NCI-H187 (cell line): ENCODE measurements around the gene LAMP5.

Experiments
- DNase-seq, 2 experiments: peaks; one replicate each; lab custom pipeline; 2025; lab: John Stamatoyannopoulos, UW

LAMP5 gene

DNA sequence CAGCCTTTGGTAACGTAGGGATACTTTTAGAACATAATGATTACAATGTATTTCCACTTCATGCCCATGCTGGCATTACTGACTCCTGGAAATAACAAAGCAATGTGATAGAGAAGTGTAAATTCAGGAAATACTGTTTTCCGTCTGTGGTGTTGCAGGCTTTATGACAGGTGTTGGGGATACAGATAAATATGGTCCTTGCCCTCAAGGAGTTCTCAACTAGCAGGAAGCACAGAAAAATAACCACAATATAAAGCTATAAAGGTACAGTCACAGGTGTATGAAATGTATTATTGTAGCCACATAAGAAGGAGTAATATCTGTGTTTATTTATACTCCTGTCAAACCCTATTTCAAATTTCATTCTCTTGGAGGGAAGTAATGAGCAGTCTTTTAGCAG lies 12.9 kb upstream of the LAMP5 start:
- no peak for DNase-seq

DNA sequence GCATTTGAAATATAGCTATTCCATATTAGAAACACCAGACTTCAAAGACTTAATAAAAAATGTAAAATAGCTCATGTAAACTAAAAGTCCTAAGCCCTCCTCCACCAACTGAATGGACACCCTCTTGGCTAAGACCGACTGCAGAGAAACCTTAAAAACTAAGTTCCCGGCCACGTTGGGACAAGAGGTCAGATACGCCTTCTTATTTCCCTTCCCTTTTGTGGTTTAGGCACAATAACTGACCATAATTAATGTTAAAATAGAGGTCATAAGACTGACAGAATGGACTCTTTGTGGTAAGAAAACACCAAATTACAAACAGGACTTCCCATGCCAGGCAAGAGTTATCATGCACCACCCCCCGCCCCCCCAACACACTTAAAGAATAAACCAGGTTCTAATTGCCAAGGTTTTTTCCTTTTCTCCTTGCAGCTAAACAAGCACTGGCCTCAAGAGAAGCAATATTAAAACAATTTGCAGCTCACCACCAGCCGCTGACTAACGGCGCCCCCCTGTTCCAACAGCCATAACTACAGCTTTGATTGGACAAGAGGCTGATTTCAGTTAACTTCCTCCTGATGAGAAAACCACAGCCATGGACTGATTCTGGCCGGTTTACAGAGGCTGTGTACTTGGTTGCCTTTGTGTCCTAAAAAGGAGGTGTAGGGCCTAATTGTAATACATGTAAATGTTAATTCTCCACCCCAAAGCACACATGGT lies 10.7 kb upstream of the LAMP5 start:
- no peak for DNase-seq

DNA sequence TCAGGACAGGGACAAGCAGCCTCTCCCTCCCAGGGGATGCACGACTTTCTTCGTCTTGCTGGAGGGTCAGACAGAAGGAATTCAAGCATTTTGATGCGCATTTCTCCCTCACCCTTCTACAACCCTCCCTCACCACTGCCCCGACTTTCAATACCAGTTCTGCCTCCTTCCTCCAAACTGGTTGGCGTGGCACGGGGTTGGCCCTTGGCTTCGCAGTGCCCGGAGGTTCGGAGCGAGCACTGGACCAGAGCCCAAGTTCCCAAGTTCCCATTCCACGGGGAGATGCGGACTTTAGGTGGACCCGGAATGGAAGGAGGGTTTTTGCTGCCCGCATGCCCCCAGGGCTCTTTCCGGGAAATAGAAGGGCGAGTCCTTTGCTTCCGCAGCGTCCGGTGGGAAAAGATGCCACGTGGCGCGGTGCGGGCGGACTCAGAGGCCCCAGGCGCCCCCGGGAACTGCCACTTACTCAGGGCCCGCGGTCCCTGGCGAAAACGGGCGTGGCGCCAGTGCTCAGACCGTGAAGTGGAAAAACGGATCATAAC lies 8.0 kb upstream of the LAMP5 start:
- no peak for DNase-seq

DNA sequence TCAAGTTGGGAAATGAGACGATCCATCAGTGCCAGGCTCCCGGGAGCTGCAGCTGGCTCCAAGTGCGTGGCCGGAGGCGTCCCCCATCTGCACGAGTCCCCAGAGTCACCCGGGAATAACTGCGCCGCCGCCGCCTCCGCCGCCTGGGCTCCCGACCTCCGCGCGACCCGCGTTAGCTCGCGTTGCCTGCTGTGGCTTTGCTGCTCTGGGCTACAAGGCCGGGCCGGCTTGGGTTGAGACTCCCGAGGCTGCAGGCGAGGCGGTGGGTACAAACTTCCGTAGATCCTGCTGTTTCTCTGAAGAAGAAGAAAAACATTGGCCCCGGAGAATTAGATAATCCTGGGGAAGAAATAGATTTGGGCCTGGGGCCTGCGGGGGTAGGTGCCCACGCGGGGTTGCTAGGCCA lies 7.4 kb upstream of the LAMP5 start:
- DNase-seq = no peak

DNA sequence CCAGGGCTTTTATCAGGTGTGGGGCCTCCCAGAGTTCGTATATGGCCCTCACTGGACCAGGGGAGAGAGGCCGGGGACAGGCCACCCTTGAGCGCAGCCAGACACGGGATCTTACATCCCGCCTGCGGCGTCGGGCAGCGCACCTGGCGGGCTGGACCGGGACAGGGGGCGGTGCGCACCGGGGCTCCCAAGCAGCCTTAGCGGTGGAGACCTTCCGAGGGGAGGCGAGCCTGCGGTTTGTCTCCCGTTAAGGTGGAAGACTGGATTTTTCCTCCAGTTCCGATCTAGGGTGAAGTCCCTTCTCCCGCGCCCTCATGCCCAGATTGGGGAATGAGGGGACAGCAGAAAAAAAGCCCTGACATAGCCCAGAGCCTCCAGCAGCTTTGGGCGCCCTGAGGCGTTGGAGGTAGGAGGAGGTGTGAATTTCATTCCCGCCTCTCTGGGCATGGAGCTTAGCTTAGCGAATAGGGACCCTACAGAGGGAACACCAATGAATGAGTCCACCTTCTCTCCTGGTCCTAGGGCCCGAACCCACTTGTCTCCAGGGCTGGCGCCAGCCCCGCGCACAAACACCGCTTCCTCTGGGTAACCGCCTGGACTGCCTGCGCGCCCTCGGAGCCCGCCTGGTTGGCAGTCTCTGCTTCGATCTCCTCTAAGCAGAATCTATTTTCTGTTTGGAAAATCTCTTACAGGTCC lies 6.7 kb upstream of the LAMP5 start:
- no peak for DNase-seq

DNA sequence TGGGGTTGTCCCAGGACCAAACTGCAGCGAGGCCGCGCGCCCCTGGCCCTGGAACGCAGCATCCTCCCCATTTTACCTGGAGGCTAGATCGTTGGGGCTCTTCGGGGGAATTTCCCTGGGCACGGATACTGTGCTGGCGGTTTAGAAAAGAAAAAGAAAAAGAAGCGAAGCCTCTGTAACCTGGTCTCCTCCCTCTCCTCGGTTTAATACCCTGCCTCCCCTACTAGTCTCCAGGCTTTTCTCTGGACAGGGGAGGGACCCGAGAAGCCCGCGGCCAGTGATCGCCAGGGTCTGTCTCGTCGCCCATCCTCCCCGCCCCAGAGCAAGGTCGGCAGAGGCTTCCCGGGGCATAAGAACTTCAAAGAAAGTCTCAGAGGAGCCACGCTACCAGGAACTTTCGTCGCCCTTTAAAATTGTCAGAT lies 6.1 kb upstream of the LAMP5 start:
- no peak for DNase-seq

DNA sequence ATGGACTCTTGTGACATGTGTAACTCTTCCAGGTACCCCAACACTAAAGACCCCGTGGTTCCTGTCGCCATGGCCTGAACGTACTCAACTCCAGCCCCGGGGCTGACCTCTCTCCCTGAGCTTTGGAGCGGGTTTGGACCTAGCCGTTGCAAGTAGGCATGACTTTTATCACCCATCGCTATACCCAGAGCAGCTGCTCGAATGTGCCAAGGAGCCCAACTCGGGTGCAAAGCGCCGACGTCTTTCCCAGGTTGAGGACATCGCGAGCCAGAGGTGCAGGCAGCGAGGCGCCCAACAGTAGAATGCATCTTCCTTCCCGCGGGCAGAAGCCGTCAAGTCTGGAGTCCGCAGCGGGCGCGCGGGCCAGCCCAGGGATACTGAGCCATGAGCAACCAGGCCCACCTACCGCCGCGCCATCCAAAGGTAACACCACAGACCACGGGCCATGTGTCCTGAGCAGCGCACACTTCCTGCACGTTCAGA lies 5.7 kb upstream of the LAMP5 start:
- no peak for DNase-seq

DNA sequence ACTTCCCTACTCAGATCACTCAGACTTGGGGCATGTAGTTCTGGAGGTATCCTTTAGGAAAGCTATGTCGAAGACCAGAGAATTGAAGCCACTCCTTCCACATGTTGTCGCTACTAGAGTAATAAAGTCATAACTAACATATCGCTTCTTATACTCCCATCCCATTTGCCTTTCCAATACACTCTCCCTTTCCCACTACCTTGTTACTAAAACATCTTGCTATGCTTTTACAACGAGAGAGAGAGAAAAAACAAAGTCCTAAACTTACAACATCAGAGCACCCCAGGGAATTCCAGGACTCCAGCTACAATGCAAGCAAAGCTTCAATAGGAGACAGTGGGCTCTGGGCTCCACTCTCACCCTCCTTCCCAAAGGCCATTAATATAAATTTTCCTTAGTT lies 5.1 kb upstream of the LAMP5 start:
- no peak for DNase-seq

DNA sequence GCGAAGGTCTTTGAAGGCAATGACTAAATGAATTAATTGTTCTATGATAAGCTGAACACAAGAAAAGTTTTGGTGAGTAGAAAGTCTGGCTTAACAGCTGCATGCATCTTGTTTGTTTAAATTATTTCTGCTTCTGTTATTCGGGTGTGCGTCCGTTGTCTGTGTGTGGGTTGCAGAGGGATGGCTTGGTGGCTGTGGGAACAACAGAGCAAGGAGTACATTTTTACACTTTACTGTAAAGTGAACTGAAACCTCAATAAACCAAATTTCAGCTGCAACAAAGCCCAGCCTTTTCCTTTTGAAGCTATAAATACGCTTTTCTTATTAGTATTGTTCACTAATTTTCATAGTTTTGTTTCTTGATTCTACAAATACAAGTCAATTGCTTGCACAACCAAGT lies 3.5 kb upstream of the LAMP5 start:
- no peak for DNase-seq

DNA sequence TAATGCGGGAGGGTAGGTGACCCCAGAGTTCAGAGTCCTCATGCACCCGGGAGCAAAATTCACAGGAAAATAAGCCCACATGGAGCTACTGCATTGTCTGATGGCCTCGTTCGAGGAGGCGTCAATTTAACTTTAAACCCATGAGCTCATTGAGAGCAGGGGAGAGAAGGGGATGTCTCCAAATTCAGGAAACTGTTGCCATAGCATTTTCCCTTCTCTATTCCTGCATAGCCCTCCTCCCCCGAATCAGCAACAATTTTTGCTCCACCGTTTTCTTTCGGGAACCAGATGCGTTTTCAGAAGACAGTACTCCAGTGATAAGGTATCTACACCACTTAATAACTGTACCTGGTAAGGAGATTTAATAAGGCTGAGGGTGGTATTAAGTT lies 324 bp upstream of the LAMP5 start:
- DNase-seq = no peak

DNA sequence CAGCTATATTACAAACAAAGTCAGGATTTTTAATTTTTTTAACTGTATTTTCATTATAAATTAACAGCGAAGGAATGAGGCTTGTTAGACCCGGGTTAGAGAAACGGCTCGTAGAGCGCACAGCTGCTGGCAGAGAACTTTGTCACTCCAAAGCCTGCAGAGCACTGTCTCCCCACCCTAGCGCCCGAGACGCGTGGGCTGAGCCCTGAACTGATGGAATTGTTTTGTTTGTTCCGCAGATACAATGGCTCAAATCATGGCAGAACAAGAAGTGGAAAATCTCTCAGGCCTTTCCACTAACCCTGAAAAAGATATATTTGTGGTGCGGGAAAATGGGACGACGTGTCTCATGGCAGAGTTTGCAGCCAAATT lies 810 bp downstream of the LAMP5 start:
- no peak for DNase-seq

DNA sequence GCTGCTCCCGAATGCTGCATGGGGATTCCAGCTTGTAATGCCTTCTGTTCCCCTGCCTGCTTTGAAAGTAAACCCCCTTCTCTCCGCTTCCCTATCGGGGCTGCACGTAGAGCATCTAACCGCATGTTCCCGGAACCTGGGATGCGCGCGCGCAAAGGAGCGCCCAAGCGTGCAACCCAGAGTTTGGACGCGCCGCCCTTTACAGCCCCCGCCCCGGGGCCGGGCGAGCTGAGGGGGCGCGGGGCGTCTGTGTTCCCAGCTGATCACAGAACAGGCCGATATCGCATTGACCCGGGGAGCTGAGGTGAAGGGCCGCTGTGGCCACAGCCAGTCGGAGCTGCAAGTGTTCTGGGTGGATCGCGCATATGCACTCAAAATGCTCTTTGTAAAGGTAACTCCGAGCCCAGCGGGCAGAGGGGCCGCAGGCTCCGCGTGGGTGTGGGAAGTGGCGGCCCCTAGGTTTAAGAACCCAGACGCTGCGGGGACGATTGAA lies 1.4 kb downstream of the LAMP5 start:
- DNase-seq = no peak

DNA sequence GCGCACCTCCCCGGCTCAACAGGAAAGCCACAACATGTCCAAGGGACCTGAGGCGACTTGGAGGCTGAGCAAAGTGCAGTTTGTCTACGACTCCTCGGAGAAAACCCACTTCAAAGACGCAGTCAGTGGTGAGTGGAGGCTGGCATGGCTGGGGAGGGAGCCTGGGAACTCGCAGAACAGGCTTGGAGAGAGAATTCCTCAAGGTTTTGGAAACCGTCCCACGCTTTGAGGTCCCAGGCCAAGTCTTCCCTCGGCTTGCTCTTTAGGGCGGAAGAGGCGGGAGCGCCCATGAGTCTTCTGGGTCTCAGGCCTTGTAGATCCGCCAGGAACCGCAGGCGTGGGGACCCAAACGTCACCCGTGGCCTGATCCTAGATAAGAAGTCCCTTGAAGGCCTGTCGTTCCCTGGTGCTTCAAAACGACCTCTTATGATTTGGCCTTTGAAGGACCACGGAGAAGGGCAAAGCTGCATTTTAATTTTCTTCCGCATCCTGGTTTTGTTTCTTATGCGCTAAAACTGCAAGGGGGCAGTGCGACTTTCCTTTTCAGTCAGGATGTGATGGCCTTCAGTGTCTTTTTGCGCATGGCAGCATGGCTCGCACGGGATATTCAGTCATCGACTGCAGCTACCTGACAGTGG lies 2.0 kb downstream of the LAMP5 start:
- DNase-seq = no peak

DNA sequence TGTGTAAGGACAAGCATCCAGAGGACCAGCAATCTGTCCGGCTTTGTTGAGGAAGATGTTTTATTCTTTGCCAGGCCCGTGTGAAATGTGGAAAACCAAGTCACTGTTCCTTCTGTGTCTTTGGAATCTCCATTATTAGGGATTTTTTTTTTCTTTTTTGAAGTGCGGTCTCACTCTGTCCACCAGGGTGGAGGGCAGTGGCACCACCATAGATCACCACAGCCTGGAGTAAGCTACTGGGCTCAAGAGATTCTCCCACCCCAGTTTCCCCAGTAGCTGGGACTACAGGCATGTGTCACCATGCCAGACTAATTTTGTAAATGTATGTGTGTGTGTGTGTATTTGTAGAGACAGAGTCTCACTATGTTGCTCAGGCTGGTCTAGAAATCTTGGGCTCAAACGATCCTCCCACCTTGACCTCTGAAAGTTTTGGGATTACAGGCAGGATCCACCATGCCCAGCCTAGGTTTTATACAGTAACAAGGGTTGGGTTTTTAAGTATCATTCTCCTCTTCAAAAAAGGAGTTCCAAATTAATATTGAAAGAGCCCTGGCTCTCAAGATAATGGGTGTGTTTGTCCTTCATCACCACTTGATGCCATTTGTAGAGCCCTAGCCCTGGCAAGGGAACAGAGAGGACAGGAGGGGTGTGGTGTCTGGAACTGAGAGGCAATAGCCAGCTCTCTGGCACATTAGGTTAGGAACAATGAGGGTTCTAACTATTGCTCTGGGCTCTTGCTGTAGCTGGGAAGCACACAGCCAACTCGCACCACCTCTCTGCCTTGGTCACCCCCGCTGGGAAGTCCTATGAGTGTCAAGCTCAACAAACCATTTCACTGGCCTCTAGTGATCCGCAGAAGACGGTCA lies 3.1 kb downstream of the LAMP5 start:
- DNase-seq = no peak

DNA sequence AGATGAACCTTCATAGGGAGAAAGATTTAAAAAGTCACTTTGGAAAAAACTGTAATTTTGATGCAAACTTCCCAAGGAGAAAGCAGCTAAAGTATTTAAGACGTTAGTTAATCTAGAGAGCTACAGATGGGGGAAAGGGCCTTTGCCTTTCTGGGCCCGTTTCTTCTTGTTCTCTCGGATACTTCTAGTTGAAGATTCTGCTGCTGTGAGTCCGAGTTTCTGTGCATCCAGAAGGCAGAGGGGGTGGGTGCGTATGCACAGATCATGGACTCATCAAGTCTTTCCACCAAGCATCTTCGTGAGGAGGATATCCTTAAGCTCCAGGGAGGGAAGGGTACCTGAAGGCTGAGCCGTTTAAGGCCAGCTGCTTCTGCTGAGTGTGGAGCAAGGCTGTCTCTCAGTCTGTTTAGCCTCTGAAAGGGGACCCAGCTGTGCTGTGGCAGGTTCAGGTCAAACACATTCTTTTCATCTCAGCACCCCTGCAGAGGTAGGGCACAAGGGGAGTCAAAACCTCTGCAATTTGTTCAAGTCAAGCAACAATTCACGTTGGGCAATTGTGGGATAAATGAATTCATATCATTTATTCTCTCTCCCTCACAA lies 4.3 kb downstream of the LAMP5 start:
- no peak for DNase-seq

DNA sequence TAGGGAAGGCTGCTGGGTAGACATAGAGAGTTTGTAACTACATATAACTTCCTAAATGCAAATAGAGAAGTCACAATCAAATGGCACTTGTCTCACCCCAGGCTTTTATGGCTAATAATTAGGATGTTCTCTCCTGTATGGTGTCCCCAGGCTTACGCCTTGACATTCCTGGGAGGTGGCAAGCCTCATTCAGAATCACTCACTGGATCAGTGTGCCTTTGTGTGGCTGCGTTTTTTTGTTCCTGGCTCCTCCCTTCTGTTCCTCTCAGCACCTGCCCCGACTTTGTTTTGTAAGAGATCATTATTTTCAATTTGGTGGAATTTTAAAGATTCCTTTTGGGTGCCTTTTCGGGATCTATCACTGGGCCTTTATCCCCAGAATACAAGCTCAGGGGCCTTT lies 5.7 kb downstream of the LAMP5 start:
- DNase-seq = no peak

DNA sequence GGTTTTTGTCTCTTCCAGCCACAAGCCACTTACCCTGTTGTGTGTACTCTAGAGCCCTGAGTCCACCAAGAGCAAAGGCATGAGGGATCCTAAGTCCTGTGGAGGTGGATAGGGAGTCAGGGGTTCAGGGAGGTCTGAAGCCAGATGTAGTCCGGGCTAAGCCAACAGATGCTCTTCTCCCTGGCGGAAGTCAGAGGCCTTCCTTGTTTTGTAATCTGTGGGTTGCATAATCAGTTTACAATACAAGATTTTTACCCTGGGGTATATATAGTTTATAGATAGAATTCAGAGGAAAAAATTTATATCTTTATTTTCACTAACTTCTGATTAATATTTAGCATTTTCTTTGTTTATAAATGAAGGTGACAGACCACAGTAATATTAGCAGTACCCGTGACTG lies 9.2 kb downstream of the LAMP5 start:
- no peak for DNase-seq

DNA sequence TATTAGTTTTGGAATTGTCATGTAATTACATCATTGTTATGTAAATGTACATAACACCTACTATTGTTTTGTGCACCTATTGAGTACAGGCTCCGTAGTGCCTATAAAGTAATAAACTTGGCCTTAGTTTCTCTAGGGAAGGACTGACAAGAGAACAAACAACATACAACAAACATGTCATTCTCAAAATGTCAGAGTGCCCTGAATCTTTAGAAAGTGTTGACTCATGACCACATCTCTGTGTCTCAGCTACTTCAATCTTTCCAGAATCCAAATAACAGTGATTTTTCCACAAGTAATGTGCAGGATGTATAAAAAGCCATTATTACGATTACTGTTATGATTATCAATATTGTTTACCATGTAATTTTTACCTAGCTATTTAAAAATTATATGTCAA lies 17.2 kb downstream of the LAMP5 start:
- no peak for DNase-seq

DNA sequence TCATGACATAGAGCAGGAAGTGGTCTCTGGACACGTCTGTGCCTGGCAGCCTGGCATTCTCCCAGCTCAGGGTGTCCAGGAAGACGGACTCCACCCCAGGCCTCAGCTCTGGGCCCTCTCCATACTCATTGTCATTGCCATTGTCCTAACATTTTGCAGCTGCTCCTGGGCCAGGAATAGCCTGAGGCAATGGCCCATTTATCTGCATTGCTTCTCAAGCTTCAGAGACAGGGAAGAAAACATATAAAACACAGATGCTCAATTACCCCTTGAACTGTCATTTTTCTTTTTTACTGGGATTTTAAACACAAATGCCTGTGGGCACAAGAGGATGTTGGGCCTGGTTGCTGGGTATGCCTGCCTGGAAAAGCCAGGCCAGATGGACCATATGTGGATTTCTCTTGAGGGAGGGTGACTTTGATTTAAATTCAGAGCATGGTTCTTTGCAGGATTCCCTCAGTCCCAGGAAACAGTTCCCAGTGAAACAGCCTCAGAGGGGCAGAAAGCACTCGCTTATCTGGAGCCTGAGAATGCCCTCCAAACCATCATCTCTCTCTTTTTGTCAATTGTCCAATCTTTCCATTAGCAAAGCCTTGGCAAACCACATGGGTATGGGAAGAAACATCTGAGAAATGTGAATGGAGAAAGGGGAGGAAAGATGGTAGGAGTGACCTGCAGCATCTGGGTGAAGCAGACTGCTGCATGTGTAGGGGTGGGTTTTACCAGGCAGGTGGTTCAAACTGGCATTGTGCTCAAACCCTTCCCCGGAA lies 17.9 kb downstream of the LAMP5 start:
- no peak for DNase-seq

DNA sequence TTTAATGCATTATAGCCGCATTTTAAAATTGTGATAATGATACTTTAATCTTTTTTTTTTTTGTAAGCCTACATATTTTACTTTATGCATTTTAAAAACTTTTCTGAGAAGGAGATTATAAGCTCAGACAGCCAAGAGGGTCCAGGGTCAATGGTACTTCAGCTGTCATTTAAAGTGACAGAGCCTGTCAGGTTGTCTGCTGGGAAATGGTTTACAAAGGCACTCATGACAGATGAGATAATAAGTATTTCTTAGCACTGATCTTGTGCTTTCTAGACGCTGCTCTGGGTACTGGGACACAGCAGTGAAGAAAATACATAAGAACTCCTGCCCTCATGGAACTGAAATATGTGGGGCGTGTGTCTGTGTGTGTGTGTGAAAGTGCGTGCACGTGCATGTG lies 19.6 kb downstream of the LAMP5 start:
- no peak for DNase-seq

DNA sequence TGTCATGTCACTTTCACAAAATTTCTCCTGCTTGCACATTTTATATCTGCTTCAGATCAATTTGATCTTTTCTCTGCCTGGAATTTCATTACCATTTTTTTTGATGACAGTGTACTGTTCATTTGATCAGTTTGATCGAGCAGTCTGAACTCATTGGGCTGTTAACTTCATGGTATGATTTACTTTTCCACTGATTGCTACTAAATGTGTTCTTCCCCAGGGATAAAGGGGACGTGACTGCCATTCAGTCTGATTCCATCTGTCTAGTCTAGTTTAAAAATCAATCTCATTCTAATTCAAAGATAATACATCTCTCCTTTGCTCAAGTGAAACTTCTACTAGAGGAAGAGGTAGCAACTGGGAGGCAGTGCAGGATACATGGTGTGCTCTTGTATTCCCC lies 21.1 kb downstream of the LAMP5 start:
- DNase-seq = no peak
